ENCODE results near the gene DRD2.
A peak's percentile ranks its signal among the peaks of the same experiment; 100 is the strongest.

The DRD2 gene

DNA sequence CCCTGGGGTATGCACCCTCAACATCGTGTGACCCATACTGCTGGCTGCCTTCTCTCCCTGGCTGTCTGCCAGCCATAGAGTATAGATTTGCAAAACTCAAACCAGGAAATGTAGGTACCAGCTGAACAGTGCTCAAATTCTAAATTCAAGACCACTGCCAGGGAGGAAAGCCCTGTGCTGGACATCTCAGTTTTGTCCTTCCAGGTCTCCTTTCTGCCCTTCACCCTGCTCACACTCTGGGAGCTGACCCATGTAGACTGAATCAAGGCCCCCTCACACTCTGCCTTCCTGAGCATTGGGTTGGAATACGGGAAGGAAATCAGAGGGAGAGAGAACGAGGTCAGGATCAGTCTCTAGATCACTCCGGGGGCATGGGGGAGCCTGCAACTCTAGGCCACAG, 12.4 kb upstream of the DRD2 start:
- no peak overlapping the region for H3K4me3 ChIP-seq (ENCODE audit: insufficient read depth, low read depth, low read length, poor library complexity, severe bottlenecking)

DNA sequence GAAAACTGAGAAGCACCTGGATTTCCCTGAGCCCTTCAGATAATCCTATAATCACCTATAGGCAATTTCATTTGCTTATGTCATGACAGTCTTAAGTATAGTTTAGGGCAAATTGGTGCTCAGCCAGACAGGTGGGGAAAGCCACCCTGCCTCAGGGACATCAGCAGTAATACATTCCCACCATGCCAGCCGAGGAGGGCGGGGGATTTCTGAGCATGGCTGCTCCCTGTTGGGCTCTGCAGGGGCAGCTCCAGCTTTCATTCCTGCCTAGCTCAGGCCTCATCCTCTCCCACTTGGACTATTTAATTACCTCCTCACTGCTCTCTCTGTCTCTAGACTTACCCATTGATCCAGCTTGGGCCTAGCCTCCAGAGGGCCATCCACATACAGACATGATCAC, 9.0 kb upstream of the DRD2 start:
- no peak for DNase-seq
- no peaks in the 10 kb centered on the region for H3K36me3 ChIP-seq (ENCODE audit: control insufficient read depth, insufficient read depth, low read length)
- no peaks in the 10 kb centered on the region for H3K4me1 ChIP-seq (ENCODE audit: control insufficient read depth, insufficient read depth, low read length, poor library complexity, severe bottlenecking)
- H3K27me3 ChIP-seq (replicated peaks; ENCODE audit: control insufficient read depth, insufficient read depth, low read length, poor library complexity, severe bottlenecking): peaks cover 5% of the 10 kb centered on the region
- no peaks in the 10 kb centered on the region for H3K9me3 ChIP-seq (ENCODE audit: control insufficient read depth, low read length)
- H3K27ac ChIP-seq (ENCODE audit: insufficient read depth, low read length, poor library complexity, severe bottlenecking): no peak overlapping the region
- H3K4me3 ChIP-seq (ENCODE audit: insufficient read depth, low read depth, low read length, poor library complexity, severe bottlenecking): no peak overlapping the region

More for the DNA sequence above, 12.4 kb upstream of the DRD2 start:
- Histone ChIP-seq H3K9me3 (ENCODE audit: control insufficient read depth, low read length) (no peaks in the 10 kb centered on the region), H3K36me3 (ENCODE audit: control insufficient read depth, insufficient read depth, low read length) (no peaks in the 10 kb centered on the region), H3K27me3 (replicated peaks; ENCODE audit: control insufficient read depth, insufficient read depth, low read length, poor library complexity, severe bottlenecking) (peaks cover 5% of the 10 kb centered on the region), H3K27ac (ENCODE audit: insufficient read depth, low read length, poor library complexity, severe bottlenecking) (no peak overlapping the region), H3K4me1 (ENCODE audit: control insufficient read depth, insufficient read depth, low read length, poor library complexity, severe bottlenecking) (no peaks in the 10 kb centered on the region)
- no peak for DNase-seq

DNA sequence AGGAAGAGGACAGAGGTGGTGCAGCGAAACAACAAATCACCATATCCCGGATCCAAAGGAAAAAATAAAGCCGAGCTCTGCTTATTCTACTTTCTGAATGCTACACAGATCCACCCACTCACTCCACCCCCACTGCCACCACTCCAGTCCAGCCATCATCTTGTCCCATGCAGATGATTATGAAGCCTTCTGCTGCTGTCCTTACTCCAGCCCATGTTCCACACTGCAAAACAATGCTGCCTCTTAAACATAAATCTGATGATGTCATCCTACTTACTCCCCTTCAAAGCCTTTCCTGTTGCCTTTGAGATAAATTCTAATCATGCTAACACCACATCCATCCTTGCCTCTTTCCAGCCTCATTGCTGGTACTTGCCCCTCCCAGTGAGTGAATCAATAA, 6.5 kb upstream of the DRD2 start:
- Histone ChIP-seq H3K36me3 (ENCODE audit: control insufficient read depth, insufficient read depth, low read length) (no peaks in the 10 kb centered on the region), H3K4me3 (ENCODE audit: insufficient read depth, low read depth, low read length, poor library complexity, severe bottlenecking) (no peak overlapping the region), H3K27ac (ENCODE audit: insufficient read depth, low read length, poor library complexity, severe bottlenecking) (no peak overlapping the region), H3K9me3 (ENCODE audit: control insufficient read depth, low read length) (no peaks in the 10 kb centered on the region), H3K4me1 (ENCODE audit: control insufficient read depth, insufficient read depth, low read length, poor library complexity, severe bottlenecking) (no peaks in the 10 kb centered on the region), H3K27me3 (replicated peaks; ENCODE audit: control insufficient read depth, insufficient read depth, low read length, poor library complexity, severe bottlenecking) (peaks cover 13% of the 10 kb centered on the region)
- no peak for DNase-seq

DNA sequence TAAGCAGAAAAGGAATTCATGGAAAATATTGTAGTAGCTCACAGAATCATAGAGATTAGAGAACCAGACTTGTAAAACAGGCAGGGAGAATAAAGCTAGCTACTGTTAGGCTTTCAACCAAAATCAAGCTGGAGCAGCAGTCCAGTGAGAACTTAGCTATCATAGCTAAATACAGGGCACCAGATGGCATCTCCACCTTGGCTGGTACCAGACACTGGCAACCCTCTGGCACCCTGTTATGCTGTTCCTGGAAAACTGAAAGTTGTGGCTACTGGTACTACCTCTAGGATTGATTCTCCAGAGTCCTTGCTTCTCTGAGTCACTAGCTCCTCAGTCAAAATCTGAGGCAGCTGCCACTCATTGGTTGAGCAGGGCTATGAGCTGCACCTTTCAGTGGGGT, 6.0 kb upstream of the DRD2 start:
- Histone ChIP-seq H3K4me3 (ENCODE audit: insufficient read depth, low read depth, low read length, poor library complexity, severe bottlenecking) (no peak overlapping the region), H3K36me3 (ENCODE audit: control insufficient read depth, insufficient read depth, low read length) (no peaks in the 10 kb centered on the region), H3K9me3 (ENCODE audit: control insufficient read depth, low read length) (no peaks in the 10 kb centered on the region), H3K4me1 (ENCODE audit: control insufficient read depth, insufficient read depth, low read length, poor library complexity, severe bottlenecking) (no peaks in the 10 kb centered on the region), H3K27ac (ENCODE audit: insufficient read depth, low read length, poor library complexity, severe bottlenecking) (no peak overlapping the region), H3K27me3 (replicated peaks; ENCODE audit: control insufficient read depth, insufficient read depth, low read length, poor library complexity, severe bottlenecking) (peaks cover 16% of the 10 kb centered on the region)
- no peak for DNase-seq

DNA sequence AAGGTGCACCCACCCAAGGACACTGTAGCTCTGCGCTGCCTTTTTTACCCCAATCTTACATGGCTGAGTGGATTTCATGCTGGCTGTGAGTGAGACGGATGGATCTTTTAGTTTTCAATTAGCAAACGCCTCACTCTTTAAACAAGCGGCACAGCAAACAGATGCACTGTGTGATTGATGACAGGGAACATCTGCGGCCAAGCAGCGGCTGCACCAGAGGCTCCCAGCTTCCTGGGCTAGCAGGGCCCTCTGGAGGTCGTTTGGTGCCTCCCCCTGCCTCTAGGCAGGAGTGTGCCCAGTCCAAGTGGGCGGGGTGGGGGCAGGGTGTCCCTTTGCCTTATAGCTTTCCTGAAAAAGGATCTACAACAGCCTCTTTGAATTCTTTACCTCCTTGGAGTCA, 2.1 kb upstream of the DRD2 start:
- H3K9me3 ChIP-seq (ENCODE audit: control insufficient read depth, low read length): no peaks in the 10 kb centered on the region
- H3K27ac ChIP-seq (ENCODE audit: insufficient read depth, low read length, poor library complexity, severe bottlenecking): no peak overlapping the region
- DNase-seq: no peak
- H3K4me3 ChIP-seq (ENCODE audit: insufficient read depth, low read depth, low read length, poor library complexity, severe bottlenecking): no peak overlapping the region
- peaks cover 26% of the 10 kb centered on the region for H3K27me3 ChIP-seq (replicated peaks; ENCODE audit: control insufficient read depth, insufficient read depth, low read length, poor library complexity, severe bottlenecking)
- no peaks in the 10 kb centered on the region for H3K36me3 ChIP-seq (ENCODE audit: control insufficient read depth, insufficient read depth, low read length)
- no peaks in the 10 kb centered on the region for H3K4me1 ChIP-seq (ENCODE audit: control insufficient read depth, insufficient read depth, low read length, poor library complexity, severe bottlenecking)

DNA sequence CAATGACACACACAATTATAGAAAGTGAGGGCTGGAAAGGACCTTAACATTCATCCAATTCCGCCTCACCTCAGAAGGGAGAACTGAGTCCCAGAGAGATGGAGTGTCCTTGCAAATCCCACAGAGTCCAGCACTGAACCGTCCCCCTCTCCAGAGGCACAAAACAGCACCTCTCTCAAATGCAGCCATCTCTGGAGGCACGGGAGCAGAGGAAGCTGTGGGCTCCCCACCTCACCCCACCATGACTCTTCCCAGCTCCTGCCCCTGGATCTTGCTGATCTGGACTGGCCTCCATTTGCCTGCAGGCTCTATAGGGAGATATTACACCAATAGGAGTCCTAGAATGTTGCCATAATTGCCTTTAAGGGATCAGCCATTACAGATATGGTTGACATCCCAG, 1.4 kb upstream of the DRD2 start:
- DNase-seq: no peak
- no peaks in the 10 kb centered on the region for H3K9me3 ChIP-seq (ENCODE audit: control insufficient read depth, low read length)
- H3K27me3 ChIP-seq (replicated peaks; ENCODE audit: control insufficient read depth, insufficient read depth, low read length, poor library complexity, severe bottlenecking): peaks cover 26% of the 10 kb centered on the region
- no peak overlapping the region for H3K27ac ChIP-seq (ENCODE audit: insufficient read depth, low read length, poor library complexity, severe bottlenecking)
- no peak overlapping the region for H3K4me3 ChIP-seq (ENCODE audit: insufficient read depth, low read depth, low read length, poor library complexity, severe bottlenecking)
- no peaks in the 10 kb centered on the region for H3K36me3 ChIP-seq (ENCODE audit: control insufficient read depth, insufficient read depth, low read length)
- no peaks in the 10 kb centered on the region for H3K4me1 ChIP-seq (ENCODE audit: control insufficient read depth, insufficient read depth, low read length, poor library complexity, severe bottlenecking)

DNA sequence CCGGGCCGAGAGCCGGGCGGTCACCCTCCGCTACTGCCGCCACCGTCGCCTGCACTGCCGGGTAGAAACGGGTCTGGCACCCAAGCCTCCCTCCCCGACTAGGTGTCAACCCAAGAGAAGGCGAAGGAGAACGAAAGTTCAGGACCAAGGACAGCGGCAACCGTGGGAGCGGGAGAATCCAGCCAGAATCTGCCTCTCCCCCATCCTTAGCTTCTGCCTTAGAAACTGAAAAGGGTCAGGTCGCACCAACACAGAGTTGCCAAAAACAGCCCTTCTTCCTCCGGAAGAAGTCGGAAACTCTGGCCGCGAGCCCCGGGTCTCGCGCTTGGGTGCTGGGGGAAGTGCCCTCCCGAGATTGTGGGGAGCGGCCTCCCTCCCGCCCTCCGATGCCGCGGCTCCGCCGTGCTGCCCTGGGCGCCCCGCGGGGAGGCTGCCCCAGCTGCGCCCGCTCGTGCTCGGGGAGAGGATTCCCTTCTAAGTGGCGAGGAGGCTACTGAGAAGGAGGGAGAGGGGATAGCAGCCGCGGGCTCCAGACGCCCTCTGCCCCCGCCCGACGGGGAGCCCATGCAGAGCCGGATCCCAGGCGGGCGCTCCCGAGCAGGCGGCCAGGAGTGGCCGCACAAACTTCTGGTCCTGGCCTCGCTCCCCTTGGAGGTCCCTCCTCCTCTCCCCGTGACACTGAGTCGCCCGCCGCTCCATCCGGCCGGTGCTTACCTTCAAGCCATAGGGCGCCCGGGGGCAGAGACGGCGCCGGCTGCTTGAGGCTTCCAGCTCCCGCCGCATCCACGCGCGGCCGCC, 637 bp downstream of the DRD2 start:
- no peak overlapping the region for H3K4me3 ChIP-seq (ENCODE audit: insufficient read depth, low read depth, low read length, poor library complexity, severe bottlenecking)
- peaks cover 26% of the 10 kb centered on the region for H3K27me3 ChIP-seq (replicated peaks; ENCODE audit: control insufficient read depth, insufficient read depth, low read length, poor library complexity, severe bottlenecking)
- peak in 1 of 3 donors; percentile 17 for DNase-seq
- H3K27ac ChIP-seq (ENCODE audit: insufficient read depth, low read length, poor library complexity, severe bottlenecking): no peak overlapping the region
- H3K36me3 ChIP-seq (ENCODE audit: control insufficient read depth, insufficient read depth, low read length): no peaks in the 10 kb centered on the region
- no peaks in the 10 kb centered on the region for H3K9me3 ChIP-seq (ENCODE audit: control insufficient read depth, low read length)
- no peaks in the 10 kb centered on the region for H3K4me1 ChIP-seq (ENCODE audit: control insufficient read depth, insufficient read depth, low read length, poor library complexity, severe bottlenecking)

DNA sequence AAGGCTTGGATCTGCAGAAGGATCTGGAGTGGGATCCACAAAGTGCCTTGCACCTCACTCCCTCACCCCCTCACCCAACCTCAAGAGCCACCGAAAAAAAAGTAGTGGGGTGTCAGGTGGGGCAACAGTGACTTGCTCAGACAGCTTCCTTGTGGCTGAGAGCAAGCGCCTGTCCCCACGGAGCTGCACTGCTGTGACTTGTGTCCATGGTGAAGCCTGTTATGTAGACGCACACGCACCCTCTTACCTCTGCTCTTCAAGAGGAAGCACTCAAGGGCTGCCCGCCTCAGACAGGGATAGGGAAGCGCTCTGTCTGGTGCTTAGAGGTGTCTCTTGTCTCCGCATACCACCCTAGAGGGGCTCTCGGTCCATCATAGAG, 1.2 kb downstream of the DRD2 start:
- no peak for DNase-seq
- Histone ChIP-seq H3K27me3 (replicated peaks; ENCODE audit: control insufficient read depth, insufficient read depth, low read length, poor library complexity, severe bottlenecking) (peaks cover 26% of the 10 kb centered on the region), H3K4me1 (ENCODE audit: control insufficient read depth, insufficient read depth, low read length, poor library complexity, severe bottlenecking) (no peaks in the 10 kb centered on the region), H3K9me3 (ENCODE audit: control insufficient read depth, low read length) (no peaks in the 10 kb centered on the region), H3K36me3 (ENCODE audit: control insufficient read depth, insufficient read depth, low read length) (no peaks in the 10 kb centered on the region), H3K27ac (ENCODE audit: insufficient read depth, low read length, poor library complexity, severe bottlenecking) (no peak overlapping the region), H3K4me3 (ENCODE audit: insufficient read depth, low read depth, low read length, poor library complexity, severe bottlenecking) (no peak overlapping the region)

DNA sequence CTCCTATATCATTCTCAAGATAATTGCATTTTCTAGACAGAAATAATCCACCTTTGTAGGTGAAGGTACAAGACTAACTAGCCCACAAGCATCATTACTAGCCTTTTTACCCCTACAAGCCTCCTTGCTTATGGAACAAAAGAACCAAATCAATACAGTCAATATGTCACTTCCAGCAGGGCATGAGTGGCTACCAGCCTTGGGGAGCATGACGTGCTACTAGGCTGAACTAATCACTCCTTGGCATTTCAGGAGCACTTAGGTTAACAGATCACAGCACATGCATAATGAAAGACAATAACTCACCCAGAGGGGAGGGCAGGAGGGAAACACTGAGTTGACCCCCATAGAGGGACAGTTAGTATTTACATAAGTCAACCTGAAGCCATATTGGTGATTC, 2.7 kb downstream of the DRD2 start:
- Histone ChIP-seq H3K27ac (ENCODE audit: insufficient read depth, low read length, poor library complexity, severe bottlenecking) (no peak overlapping the region), H3K27me3 (replicated peaks; ENCODE audit: control insufficient read depth, insufficient read depth, low read length, poor library complexity, severe bottlenecking) (peaks cover 28% of the 10 kb centered on the region), H3K9me3 (ENCODE audit: control insufficient read depth, low read length) (no peaks in the 10 kb centered on the region), H3K36me3 (ENCODE audit: control insufficient read depth, insufficient read depth, low read length) (no peaks in the 10 kb centered on the region), H3K4me1 (ENCODE audit: control insufficient read depth, insufficient read depth, low read length, poor library complexity, severe bottlenecking) (no peaks in the 10 kb centered on the region), H3K4me3 (ENCODE audit: insufficient read depth, low read depth, low read length, poor library complexity, severe bottlenecking) (no peak overlapping the region)
- no peak for DNase-seq

DNA sequence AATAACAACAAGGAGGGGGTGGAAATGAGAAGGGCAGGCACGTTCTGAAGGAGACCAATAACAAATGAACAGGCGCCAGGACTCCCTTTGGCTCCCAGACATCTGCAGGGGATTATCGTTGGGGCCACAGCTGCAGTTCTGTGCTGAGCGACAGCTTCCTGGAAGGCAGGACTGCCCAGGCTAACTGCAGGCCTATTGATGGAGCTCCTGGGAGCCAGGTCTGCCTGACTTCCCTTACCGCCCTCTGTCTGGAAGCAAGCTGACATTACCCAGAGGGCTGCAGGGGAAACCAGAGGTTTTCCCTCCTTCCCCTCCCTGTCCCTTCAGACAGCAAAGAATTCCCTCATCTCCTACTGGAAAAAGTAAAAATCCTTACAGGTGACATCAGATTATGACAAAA, 5.0 kb downstream of the DRD2 start:
- DNase-seq: no peak
- Histone ChIP-seq H3K36me3 (ENCODE audit: control insufficient read depth, insufficient read depth, low read length) (no peaks in the 10 kb centered on the region), H3K27ac (ENCODE audit: insufficient read depth, low read length, poor library complexity, severe bottlenecking) (no peak overlapping the region), H3K9me3 (ENCODE audit: control insufficient read depth, low read length) (no peaks in the 10 kb centered on the region), H3K27me3 (replicated peaks; ENCODE audit: control insufficient read depth, insufficient read depth, low read length, poor library complexity, severe bottlenecking) (peaks cover 15% of the 10 kb centered on the region), H3K4me3 (ENCODE audit: insufficient read depth, low read depth, low read length, poor library complexity, severe bottlenecking) (no peak overlapping the region), H3K4me1 (ENCODE audit: control insufficient read depth, insufficient read depth, low read length, poor library complexity, severe bottlenecking) (no peaks in the 10 kb centered on the region)
